Activated naive CD4-positive, alpha-beta T cell treated with Interleukin-2 at 50 U/mL for 16 hours (primary cell): ENCODE measurements around the gene VDR.
"Not testable (repeated sequence)": the region's sequence is repeated elsewhere in the genome, so short reads cannot be mapped to it uniquely, and the experiment has no call there.

ENCODE experiments used
- DNase-seq: peaks from one replicate; pipeline ENCODE4 v3.0.0-alpha.2; 2020

Gene VDR

DNA sequence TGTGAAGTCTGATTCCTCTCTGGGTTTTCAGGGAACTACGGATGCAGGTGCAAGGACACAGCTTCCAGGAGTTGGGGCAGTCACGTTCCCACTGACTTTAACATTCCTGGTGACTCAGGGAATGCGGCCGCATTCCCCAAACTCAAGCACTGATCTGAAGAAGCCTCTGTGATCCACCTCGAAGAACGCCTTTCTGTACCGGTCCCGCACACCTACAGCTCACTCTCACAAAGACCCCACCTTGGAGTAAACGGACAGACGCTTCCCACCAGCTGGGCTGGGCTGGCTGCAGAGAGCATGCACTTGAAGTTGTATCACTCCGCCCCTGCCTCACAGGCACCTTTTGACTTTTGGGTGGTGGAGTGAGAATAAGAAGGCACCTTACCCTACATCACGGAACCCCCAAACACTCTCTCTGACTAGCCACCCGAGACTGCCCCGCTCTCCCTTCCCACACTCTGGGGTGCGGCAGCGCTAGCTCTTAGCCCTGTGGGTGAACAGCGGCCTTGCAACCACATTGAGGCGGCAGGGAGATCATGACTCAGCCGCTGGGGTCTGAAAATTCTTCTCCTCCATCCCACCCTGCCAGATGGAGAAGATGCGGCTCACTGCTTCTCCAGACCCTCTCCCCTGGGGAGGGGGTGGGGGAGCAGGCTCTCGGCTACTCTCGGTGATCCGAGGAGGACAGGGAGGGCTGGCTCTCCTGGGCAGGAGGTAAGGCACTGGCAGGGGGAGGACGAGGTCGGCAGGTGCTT, 61.4 kb downstream of the VDR start:
- DNase-seq: no peak

DNA sequence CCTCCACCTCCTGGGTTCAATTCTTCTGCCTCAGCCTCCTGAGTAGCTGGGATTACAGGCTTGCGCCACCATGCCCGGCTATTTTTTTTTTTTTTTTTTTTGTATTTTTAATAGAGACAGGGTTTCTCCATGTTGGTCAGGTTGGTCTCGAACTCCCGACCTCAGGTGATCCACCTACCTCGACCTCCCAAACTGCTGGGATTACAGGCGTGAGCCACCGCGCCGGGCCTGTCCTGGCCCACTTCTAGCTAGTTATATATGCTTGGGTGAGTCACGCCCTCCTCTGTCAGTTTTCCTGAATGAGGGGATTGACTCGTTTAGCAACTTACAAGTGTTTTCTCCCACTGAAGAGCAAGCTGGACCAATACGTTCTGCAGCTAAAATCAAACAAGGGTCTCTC, 62.3 kb downstream of the VDR start:
- DNase-seq: not testable (repeated sequence)

DNA sequence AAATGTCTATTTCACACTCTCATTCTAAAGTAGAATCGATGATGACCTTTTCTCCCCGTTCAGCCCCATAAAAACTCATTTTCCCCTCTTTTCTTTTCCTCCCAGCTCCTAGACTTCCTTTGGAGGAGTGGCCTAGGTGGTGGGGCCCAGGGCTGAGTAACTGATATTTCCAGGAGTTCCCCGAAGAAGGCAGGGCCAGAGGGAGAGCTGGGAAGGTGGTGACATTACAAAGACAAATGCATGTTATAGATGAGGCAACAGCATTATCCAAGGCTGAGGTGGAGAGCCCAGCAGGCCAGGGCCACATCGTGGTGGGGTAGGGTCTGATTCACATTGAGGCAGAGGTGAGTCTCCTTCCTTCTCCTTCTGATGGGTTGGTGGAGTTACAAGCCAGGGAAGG, 62.9 kb downstream of the VDR start:
- no peak for DNase-seq

DNA sequence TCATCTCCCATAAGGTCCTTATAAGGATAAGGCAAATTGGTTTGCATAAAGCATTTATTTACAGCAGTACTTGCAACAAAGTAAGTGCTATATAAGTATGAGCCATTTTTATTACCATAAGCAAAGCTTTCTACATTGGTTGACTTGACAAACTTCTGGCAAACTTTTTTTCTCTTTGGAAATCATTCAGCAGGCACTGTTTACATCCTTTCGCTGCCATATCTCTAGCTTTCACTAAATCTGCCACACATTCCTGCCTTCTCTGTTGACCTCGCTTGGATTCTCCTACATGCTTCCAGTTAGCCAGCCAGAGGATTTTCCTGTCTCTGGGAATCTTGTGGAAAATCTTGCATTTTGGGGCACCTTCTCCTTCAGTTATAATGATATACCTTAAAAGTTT, 63.3 kb downstream of the VDR start:
- DNase-seq: no peak

DNA sequence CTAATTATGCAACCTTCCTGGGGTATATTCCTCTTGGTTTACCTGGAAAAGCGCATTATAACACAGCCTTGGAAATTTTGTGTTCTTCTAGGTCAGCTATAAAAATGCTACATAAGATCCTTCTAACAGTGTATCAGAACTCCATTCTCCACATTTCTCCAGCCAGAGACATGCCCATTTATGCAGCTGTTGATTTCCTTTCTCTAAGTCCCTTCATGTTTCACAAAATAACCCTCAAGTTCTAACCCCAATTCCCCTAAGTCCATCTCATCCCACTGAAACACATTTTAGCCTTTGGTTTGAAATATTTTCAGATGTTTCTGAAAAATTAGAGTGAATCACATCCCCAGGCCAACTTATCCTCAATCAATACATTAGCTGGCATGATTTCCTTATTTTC, 64.2 kb downstream of the VDR start:
- no peak for DNase-seq

DNA sequence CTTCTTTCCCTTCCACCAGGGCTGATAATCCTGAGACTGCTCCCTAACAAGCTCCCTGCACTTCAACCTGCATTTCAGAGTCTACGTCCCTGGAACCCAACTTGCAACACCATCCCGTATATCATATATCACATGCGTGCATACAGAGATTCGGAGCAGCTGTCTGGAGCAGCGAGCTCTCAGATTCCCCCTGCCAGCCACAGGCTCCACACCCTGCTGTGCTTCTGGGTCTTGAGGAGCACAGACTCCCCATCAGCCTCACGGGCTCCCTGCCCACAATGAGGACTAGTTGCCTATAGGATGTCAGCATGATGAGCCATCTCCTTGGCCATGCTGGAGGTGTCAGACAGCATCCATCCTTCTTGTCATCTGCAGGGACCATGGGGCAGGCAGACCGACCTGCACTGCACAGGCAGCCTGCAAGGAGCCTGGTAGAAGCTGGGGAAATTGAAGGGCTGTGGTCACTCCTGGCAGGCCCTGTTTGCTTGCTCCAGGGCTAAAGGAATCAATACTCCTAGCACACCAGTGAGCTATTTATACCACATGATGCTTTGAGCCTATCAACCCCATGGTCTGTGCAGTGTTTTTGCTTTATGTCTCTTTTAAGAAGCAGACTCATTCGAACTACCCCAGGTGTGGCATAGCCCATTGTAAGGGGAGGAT, 65.4 kb downstream of the VDR start:
- DNase-seq: no peak

DNA sequence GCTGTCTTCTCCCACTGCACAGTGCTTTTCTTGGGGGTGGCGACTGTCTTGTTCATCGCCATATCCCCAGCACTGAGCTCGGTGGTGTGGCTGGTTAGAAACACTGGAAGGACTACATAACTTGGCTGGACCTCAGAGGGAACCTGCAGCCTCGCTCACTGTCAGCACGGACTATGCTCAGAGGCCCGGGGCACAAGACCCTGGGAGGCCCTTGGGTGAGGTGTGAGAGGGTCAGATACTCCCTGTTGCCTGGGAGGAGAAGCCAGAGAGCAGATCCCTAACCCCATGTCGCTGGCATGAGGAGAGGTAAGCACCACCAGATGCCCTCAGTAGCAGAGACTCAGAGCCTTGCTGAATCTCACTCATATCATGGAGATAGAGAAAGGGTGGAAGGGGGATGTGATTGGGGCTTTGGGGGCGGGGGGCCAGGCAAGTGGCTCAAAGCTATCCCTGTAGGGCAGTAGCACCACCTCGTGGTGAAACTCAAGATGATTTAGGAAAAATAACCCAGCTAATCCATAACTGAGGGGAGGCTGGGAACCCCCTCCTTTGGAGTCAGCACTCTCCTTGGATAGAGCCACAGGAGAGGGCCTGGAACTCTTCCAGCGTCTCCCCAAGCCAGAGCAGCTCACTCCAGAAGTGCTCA, 66.4 kb downstream of the VDR start:
- peak; percentile 41 for DNase-seq

DNA sequence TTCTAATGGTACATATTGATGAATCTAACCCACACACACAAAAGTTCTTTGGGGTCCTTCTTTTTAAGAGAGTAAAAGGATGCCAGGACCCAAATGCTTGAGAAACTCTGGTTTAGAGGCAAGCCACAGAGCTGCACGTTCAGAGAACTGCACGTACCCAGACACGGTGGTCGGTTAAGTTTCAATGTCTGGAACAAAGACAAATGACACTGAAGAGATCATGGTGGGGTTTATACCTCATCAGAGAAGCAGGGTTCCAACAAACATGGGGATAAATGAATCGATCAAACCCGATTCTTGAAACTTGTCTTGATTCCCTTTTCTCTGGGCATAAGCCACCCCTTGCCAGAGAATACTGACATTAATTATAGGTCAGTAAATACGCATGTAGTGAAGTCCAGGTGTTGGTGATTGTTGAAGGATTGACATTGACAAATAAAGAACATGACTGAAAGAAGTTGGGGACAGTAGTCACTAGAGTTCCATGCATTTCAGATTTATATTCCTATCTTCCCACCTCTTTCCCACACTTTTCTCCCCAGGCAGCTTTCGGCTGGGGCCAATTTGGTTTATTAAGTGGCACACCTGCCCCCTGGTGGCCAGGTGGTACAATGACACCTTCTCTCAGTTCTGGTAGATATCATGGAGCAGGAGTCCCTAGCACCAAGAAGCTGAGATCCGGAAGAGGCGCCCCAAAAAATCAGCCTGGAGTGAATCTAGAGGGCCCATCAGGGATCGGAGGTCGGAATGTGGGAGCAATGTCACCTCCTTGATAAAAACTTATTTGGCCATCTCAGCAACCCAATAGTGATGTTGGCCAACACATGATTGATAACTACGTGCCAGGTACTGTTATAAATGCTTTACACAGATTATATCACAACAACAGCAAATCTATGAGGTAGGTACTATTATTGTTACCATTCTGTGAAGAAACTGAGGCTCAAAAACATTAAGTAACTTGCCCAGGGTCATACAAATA, 67.3 kb downstream of the VDR start:
- DNase-seq: peak; percentile 67

DNA sequence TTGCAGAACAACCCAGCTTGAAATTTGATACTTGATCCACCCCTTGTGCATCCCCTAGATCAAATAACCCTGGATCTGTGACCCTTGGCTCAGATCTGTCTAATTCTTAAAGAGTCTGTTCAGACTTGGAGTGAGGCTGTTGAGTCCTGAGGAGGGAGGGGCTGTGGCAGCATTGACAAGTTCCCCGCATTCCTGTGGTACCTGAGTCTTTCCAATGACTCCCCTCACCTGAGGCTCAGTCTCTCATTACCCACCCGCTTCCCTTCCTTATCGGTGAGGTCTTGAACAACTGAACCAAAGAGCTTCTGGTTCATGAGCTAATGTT, 69.0 kb downstream of the VDR start:
- no peak for DNase-seq

DNA sequence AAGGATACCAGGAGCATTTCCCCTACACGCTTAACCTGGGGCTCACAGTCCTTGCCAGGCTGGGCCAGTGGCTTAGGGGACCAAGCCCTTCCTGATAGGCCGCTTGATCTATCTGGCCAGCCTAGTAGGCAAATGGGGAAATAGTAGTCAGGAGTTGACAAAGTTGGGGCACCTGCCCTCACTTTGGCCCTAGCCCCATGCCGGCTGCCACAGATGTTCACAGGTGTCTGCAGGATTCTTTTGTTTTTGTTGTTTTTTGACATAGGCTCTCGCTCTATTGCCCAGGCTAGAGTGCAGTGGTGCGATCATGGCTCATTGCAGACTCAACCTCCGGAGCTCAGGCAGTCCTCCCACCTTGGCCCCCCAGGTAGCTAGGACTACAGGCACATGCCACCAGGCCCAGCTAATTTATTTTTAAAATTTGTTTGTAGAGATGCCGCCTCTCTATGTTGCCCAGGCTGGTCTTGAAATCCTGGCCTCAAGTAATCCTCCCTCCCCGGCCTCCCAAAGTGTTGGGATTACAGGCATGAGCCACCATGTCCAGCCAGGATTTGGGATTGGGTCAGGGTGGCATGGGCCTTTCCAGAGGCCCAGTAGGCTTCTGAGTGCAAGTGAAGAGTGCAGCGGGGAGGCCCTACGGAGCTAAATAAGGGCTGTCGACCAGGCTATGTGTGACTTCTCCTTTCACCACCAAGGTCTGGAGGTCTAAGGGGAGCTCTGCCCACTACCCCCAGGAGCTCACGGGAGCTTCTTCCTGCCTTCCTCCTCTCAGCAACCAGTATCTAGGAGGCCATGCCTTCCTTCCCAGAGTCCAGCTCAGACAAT, 69.6 kb downstream of the VDR start:
- DNase-seq: no peak

DNA sequence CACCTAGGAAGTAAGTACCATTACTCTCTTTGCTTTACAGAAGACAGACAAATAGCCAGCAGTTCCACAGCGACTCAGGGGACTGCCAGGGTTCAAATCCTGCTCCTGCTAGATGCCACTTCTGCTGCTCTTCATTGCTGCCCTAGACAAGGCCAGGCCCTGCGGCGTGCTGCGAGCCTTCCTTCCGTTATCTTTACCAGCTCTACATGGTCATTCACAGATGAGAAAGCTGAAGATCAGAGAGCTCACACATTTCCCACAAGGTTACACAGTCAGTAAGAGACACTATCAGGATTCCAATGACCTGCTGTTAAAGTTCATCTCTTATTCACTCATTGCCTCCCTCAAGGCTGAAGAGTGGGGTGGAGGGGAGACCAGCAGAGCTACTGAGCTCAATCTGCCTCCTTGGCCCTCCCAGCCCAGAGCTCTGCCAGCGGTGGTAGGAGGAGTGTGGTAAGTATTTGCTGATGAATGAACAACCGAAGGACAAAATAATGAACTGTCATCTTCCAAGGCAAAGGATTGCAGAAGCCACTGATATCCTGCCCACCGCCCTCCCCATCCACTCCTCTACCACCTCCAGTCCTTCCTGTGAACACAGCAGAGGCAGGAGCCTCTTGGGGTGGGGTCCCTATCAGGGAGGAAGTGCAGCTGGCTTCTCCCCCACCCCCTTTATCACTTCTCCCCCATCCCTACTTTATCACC, 70.4 kb downstream of the VDR start:
- DNase-seq: no peak

DNA sequence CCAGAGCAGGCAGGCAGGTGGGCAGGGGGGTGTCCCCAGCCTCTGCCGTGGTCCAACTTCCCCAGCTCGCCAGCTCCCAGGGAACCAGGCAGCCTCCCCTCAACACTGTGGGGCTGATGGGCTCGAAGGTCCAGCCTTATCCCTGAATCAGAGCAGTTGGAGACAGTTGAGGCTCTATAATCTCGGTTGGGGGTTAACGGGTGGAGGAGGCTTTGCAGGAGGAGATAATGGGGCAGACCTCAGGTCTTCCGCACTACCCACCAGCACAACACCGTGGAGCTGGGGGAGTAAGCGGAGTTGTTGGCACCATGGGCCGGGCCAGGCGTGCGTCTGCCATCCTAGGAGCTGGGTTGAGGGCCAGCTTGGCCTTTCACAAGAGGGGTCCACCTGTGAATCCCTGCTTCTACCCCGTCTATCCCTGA, 71.2 kb downstream of the VDR start:
- DNase-seq: no peak

DNA sequence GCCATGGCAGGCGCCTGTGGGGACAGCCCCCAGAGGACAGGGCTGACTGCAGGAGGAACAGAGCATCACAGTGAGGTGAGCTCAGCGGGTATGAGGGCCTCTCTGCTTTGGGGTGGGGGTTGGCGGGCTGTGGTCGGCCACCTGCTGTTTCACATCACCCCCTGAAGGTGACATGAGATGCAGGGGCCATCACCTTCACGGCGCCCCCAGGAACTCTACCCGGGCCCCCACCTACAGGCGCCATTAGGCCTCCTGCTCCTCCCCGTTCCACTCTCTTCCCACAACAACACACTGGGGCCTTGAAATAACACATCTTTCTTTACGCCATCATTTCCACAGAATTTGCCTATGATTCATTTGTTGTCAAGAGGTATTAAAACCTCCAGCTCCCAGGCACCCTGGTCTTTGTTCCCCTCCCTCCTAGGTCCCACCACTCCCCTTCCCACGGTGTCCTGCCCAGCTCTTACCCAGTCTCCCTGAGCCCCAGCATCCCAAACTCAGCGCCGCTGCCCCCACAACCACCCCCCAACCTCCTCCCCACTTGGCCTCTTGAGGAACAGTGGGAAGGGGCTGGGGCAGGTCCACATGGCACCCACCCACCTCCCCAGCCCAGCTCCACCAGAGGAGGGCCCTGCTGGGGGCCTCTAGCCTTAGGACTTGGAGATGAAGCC, 72.4 kb downstream of the VDR start:
- peak; percentile 78 for DNase-seq

DNA sequence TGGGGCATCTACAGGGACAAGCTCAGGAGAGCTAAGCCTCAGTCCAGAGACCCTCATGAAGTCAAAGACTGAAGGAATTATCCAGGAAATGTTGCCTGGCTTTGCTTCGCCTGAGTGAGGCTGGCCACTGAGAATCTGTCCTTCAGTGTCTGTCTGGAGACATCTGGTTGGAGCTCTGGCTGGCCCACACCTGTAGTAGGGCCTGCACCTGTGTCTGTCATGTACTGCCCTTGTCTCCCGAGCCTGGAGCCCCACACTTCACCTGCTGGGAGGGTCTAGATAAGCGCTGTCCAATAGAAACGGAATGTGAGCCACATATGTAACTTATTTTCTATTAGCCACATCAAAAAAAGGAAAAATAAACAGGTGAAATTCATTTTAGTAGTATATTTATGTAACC, 75.2 kb downstream of the VDR start:
- no peak for DNase-seq

DNA sequence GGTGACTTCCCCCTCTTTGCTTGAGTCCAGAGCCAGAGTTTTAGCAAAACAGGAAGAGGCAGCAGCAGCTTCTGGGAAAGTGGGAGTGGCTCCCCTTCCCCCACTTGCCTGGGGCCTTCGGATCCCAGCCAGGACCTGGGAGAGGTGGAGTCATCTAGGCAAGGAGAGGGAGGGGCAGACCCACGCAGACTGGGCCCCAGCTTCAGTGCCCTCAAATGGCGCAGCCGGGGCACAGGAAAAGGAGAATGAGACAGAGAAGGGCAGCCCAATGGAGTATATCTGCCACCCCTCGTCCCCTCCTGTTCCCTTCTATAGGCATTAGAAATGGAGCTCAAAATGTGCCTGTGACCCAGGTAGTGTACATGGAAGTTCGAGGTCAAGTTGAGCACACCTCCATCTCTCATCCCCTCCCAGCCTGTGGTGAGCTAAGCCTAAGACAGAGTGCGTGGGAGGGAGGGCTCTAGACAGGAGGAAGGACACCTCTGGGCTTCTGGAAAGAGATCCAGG, 75.8 kb downstream of the VDR start:
- DNase-seq: no peak

DNA sequence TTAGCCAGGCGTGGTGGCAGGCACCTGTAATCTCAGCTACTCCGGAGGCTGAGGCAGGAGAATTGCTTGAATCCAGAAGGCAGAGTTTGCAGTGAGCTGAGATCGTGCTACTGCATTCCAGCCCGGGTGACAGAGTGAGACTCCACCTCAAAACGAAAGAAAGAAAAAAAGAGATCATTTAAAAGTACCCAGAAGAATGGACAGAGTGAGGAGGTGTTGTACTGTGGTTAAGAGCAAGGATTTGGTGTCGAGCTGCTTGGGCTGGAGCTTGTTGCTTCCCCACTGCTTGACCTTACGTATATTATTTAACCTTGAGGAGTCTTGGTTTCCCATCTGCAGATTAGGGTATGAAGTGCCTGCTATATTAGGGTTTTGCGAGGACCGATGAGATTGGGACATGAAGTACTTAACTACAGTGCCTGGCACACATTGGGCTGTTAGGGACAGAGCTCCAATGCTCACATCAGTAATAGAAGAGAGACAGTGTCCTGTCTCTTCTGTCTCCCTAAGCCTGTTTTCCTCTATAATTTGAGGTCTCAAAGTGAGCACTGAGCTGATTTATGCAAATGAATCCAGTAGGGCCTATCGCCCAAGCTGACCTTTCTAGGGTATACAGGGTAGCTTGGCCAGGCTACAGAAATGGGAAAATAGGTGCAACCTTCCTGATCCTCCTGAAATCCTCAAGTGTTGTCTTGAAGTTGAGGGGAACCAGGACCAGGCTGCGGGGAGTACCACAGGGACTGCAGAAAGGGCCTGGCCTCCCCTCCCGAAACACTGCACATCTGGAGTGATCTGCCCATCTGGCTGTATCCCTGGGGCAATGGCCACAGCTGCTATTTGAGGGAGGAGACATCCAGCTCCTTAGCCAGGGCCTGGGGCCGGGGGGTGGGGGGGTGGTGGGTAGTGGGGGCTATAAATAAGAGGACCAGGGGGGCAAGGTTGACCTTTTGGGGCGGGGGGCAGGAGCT, 76.5 kb downstream of the VDR start:
- DNase-seq: no peak

DNA sequence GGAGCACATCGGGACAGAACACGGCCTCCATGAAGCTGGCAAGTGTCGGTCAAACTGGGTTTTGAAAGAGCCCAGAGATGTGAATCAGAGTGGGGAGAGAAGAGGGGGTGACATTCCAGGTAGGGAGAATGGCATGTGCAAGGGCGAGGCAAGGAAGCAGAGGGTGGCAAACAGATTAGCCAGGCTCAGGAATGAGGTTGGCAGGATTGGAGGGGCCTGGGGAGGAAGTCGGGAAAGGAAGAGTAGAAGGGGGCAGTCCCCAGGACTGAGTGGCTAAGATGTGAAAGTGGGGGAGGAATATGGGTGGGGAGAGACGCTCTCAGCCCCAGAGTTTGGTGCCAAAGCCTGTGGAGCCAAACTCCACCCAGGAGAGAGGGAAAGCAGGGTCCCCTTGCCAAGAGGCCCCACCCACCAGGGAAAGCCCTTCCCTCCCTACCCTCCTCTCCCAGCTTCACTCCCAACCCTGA, 79.6 kb downstream of the VDR start:
- DNase-seq: no peak

DNA sequence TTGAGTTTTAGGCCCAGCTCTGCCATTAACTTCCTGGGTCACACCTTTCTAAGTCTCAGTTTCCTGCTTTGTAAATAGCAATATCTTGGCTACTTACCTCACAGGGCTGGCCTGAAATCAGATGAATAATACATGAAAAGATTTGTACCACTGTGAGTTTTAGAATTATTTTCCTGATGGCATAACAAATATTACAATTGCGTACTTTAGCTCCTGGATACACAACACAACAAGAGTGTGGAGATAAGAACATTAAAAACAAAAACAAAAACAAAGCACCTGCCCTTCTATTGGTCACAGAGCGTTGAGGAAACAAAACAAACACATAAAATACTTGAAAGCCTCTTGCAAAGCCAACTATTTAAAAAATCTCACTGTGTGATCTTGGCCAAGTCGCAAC, 80.2 kb downstream of the VDR start:
- no peak for DNase-seq

DNA sequence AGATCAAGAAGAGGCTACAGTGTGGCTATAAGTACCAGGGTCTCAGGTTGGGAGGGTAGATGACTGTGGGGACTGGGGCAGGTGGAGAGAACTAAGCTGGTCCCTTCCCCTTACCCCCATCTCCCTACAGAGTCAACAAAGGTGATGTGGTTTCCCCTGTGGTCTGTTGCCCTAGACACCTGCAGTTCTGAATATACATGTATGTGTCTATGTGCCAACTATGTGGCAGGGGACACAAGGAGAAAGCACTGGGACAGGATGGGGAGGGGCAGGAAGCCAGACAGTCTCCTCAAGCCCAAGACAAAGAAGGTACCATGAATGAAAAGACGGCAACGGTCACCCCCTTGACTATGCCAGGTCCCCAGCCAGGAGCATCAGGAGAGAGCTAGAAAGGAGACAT, 80.6 kb downstream of the VDR start:
- no peak for DNase-seq
